ENCODE data around the gene MAP3K20. TPM values are rescaled to one million over a fixed set of nuclear protein-coding genes. Genes with fewer than 3 reads are reported as not detected.
A peak's percentile ranks its signal among the peaks of the same experiment; 100 is the strongest.

MAP3K20 gene
- total RNA-seq, 1 donor from 2014 or later, result 21.3 TPM

DNA sequence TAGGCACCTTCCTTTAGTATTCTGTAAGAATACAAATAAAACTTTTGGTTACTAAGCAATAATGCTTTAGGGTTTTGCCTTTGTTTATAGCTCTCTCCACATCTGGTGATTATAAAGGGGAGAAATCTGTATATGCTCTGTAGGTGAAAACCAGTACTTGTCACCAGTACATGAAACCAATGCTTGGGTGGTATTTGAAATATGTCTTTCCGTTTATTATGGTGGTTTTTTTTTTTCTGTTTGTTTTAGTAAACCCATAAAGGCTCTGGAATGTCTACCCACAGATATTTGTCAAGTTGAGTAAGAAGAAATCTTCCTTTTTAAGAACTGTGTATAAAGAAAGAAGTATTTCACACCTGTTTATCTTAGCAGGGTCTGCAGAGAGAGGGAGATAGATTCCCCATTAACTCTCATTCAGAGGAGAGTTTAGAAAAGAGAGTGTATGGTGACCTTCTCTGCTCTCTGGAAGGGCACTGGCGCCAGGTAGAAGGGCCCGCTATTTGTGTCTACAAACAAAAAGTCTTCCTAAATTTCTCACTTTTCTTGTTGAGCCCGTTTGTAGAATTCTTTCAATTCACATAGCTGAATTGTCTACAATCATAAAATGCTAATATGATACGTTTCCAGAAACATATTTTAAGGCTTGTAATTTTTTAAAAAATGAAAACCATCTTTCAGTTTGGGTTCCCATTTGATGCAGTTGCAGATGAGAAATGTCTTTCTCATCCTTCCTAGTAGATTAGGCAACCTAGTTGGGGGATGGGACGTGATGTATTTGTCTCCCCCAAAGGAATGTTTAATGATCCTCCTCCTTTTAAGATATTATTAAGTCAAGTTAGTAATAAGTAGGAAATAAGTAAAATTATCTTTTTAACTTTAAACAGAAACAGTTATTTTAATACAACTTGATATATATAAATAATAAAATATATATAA is 33.9 kb downstream of the MAP3K20 start:
- Histone ChIP-seq H3K27me3 (no peaks in the 10 kb centered on the region), H3K9me3 (no peaks in the 10 kb centered on the region), H3K36me3 (no peaks in the 10 kb centered on the region), H3K27ac (peak overlapping the region; percentile 16 to 34), H3K4me1 (peaks cover 0 to 10% of the 10 kb centered on the region in 2 donors), H3K4me3 (no peak overlapping the region)
- DNase-seq (ENCODE audit: low spot score in 2 of 2), result no peak
- TF ChIP-seq, protein P1, sequence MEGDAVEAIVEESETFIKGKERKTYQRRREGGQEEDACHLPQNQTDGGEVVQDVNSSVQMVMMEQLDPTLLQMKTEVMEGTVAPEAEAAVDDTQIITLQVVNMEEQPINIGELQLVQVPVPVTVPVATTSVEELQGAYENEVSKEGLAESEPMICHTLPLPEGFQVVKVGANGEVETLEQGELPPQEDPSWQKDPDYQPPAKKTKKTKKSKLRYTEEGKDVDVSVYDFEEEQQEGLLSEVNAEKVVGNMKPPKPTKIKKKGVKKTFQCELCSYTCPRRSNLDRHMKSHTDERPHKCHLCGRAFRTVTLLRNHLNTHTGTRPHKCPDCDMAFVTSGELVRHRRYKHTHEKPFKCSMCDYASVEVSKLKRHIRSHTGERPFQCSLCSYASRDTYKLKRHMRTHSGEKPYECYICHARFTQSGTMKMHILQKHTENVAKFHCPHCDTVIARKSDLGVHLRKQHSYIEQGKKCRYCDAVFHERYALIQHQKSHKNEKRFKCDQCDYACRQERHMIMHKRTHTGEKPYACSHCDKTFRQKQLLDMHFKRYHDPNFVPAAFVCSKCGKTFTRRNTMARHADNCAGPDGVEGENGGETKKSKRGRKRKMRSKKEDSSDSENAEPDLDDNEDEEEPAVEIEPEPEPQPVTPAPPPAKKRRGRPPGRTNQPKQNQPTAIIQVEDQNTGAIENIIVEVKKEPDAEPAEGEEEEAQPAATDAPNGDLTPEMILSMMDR (IDR thresholded peaks at IDR 0.05), result no peak
- intact Hi-C loops (cut with DNase I), result no loop called here

DNA sequence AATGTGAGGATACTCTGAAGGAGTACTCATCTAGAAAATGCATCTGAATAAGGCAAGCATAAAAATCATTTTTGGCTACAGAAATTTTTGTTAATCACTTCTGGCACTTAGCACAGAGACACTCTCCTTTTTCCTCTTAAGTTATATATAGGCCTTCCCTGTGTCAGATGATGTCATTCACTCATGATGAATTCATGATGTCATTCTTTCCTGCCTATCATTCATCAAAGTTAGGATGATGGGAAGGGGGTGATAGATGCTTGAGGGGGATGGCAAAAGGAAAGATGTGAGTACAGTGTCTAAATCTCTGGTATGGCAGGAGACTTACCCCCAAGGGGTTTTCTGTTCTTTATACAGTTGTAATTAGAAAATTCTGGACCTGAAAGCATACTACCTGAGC is 42.0 kb downstream of the MAP3K20 start:
- no peak for DNase-seq (ENCODE audit: low spot score in 2 of 2)
- Histone ChIP-seq H3K9me3 (no peaks in the 10 kb centered on the region), H3K27ac (no peak overlapping the region), H3K4me3 (no peak overlapping the region), H3K27me3 (no peaks in the 10 kb centered on the region), H3K4me1 (no peaks in the 10 kb centered on the region), H3K36me3 (no peaks in the 10 kb centered on the region)
- intact Hi-C loops (cut with DNase I), result no loop called here
- TF ChIP-seq, protein P1 (IDR thresholded peaks at IDR 0.05), result no peak

DNA sequence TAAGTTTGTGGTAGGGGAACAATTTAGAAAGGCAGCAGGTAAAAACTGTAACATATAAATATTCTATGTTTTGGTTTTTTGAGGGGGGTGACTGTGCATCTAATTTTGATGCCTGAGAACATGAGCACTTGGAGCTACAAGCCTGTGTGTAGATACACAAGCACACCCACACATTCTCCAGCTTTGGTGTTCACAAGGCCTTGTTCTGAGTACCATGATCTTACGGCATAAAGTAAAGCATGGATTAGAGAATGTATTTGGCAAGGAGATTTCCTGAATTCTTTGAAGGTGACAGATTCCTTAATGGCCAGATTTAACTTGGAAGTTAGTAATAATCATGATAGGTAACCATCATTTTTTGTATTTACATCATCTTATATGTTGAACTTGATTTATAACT is 42.7 kb downstream of the MAP3K20 start:
- intact Hi-C loops (cut with DNase I), result no loop called here
- TF ChIP-seq, protein P1 (IDR thresholded peaks at IDR 0.05), result no peak
- Histone ChIP-seq H3K9me3 (no peaks in the 10 kb centered on the region), H3K4me1 (peaks cover 0 to 2% of the 10 kb centered on the region in 2 donors), H3K27me3 (no peaks in the 10 kb centered on the region), H3K36me3 (no peaks in the 10 kb centered on the region), H3K27ac (no peak overlapping the region), H3K4me3 (no peak overlapping the region)
- DNase-seq (ENCODE audit: low spot score in 2 of 2), result no peak

DNA sequence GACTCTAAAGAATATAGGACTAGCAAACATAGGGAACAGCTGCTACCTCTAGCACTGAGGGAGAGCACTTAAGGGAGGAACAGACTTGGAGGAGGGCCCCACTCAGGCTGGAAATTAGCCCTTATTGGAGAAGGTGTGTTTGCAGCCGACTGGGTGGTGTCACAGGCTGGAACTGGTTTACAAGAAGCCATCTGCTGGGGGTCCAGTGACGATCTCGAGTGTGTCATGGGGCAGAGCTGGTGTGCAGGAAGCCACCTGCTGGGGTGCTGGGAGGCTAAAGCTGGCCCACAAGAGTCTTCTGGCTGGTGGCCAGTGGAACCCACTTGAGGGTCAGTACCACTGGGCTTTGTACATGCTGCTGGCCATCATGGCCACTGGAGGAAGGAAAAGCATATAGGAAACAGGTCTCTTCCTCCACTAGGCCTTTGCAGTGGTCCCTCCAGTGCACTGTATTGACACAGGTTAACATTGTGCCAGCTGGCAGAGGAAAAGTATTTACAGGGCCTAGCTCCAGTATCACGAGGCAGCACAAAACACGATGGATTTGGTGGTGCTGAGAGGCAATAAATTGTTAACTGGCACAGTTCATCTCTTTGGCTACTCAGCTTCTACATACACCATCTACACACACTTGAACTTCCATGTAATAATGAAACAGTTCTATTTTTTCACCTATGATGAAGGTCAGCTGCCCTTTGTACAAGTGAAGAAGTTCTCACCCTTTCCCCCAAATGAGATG is 43.6 kb downstream of the MAP3K20 start:
- intact Hi-C loops (cut with DNase I), result no loop called here
- no peak for DNase-seq (ENCODE audit: low spot score in 2 of 2)
- no peaks in the 10 kb centered on the region for H3K27me3 ChIP-seq
- TF ChIP-seq, protein P1 (IDR thresholded peaks at IDR 0.05), result no peak
- H3K4me3 ChIP-seq, result no peak overlapping the region
- peaks cover 0 to 2% of the 10 kb centered on the region in 2 donors for H3K4me1 ChIP-seq
- no peaks in the 10 kb centered on the region for H3K9me3 ChIP-seq
- H3K36me3 ChIP-seq, result no peaks in the 10 kb centered on the region
- peak overlapping the region; percentile 43 to 54 for H3K27ac ChIP-seq

DNA sequence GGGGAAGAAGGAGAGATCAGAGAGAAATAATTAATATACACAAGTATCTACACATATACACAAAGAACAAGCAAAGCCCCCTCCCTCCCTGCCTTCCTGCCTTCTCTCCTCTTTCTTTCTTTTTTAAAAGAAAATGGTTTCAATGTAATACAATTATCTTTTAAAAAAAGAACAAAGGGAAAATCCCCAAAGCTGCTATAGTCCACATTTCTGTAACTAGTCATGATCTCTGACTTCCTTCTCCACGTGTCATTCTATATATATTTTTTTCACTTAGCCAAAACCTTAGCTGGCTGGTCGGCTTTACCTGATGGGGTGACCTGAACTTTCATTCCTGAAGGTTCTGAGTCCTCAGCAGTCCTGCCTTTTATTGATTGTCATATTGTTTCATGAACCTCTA is 44.3 kb downstream of the MAP3K20 start:
- Histone ChIP-seq H3K4me3 (no peak overlapping the region), H3K4me1 (peaks cover 0 to 2% of the 10 kb centered on the region in 2 donors), H3K27ac (peak overlapping the region; percentile 43 to 54), H3K36me3 (no peaks in the 10 kb centered on the region), H3K9me3 (no peaks in the 10 kb centered on the region), H3K27me3 (no peaks in the 10 kb centered on the region)
- intact Hi-C loops (cut with DNase I), result no loop called here
- no peak for DNase-seq (ENCODE audit: low spot score in 2 of 2)
- TF ChIP-seq, protein P1 (IDR thresholded peaks at IDR 0.05), result no peak

Measured in ascending aorta (tissue), 2 donors.